Neural crest cell (in vitro differentiated cells): ENCODE results near the gene PUM1. TPM values are rescaled to one million over a fixed set of nuclear protein-coding genes. Genes with fewer than 3 reads are reported as not detected.
A peak's percentile ranks its signal among the peaks of the same experiment; 100 is the strongest.

Source experiments
- DNase-seq: peaks from one replicate; pipeline ENCODE4 v3.0.0; 2021; ENCODE audit warnings: low read depth, mixed read lengths, low spot score
- H3K27ac Mint-ChIP-seq: one replicate; pipeline ENCODE4 v1.8.0; 2021; ENCODE audit warnings: mild to moderate bottlenecking, mixed read lengths; ENCODE audit not compliant: unreplicated experiment
- H3K27me3 Mint-ChIP-seq: 2 replicates; pipeline ENCODE4 v1.8.0; 2021; ENCODE audit warnings: low read depth, mild to moderate bottlenecking, mixed read lengths
- H3K36me3 Mint-ChIP-seq: 2 replicates; pipeline ENCODE4 v1.8.0; 2021; ENCODE audit warnings: low read depth, mild to moderate bottlenecking, mixed read lengths
- H3K4me1 Mint-ChIP-seq: 2 replicates; pipeline ENCODE4 v1.8.0; 2021; ENCODE audit warnings: mixed read lengths
- H3K4me3 Mint-ChIP-seq: one replicate; pipeline ENCODE4 v1.8.0; 2021; ENCODE audit warnings: mild to moderate bottlenecking, mixed read lengths
- H3K9me3 Mint-ChIP-seq: 2 replicates; pipeline ENCODE4 v1.8.0; 2021; ENCODE audit warnings: mixed read lengths
- total RNA-seq: library from RNA; stranded (reverse); gene quantifications from 2 replicates; pipeline ENCODE4 v1.2.1, GENCODE V29; 2021
- TF ChIP-seq, protein P1 (sequence below): fragments of 200-600 bp; sonication (generic); conservative IDR thresholded peaks from 2 replicates; pipeline ENCODE4 v1.5.0; 2021; ENCODE audit warnings: antibody characterized with exemption, mild to moderate bottlenecking

Gene PUM1
- total RNA-seq, 1 donor from 2014 or later, result 164 TPM

DNA sequence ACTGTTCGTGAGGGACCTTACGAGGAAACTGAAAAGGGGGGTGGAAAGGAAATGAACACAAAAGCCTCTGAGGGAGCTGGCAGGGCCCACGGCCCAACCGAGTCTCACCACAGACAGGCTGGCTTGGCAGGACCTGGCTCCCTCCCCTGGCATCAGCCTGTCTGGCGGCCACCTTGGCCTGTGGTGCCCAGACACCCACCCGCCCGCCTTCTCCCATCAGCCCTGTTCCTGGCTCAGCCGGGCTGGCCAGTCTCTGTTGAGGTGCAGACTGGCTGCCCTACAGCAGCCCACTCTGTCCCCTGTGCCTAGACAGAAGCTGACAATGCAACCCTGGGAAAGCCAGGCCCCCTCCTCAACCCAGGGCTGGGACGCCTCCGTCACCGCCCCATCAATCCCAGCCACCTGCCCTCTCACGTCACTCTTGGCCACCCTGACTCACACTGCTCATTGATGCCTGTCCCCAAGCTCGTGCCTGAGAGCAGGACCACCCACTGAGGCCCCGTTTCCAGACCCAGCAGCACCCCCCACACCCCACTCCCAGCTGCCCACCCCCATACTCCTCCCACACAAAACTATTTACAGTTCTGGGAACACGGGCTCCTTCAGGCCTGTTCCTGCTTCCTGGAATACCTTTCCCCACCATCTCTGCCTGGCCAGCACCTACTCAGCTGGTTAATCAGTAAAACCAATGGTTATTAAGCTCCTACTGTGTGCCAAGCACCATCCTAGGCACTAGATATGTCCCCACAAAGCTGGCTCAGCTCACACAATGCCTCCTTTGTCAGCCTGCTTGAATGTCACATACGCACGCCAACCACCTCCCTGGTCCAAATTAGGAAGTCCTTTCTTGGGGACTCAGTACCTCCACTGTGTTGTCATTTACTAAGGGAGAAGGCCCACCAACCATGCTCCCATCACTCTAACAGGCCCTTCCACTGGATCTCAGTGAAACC is 179.7 kb downstream of the PUM1 start:
- peaks cover 72% of the 10 kb centered on the region for H3K4me1 Mint-ChIP-seq
- no peaks in the 10 kb centered on the region for H3K36me3 Mint-ChIP-seq
- H3K9me3 Mint-ChIP-seq, result no peaks in the 10 kb centered on the region
- DNase-seq, result no peak
- no peaks in the 10 kb centered on the region for H3K27me3 Mint-ChIP-seq
- no peak overlapping the region for H3K4me3 Mint-ChIP-seq
- H3K27ac Mint-ChIP-seq, result peak overlapping the region; percentile 89
- TF ChIP-seq, protein P1, sequence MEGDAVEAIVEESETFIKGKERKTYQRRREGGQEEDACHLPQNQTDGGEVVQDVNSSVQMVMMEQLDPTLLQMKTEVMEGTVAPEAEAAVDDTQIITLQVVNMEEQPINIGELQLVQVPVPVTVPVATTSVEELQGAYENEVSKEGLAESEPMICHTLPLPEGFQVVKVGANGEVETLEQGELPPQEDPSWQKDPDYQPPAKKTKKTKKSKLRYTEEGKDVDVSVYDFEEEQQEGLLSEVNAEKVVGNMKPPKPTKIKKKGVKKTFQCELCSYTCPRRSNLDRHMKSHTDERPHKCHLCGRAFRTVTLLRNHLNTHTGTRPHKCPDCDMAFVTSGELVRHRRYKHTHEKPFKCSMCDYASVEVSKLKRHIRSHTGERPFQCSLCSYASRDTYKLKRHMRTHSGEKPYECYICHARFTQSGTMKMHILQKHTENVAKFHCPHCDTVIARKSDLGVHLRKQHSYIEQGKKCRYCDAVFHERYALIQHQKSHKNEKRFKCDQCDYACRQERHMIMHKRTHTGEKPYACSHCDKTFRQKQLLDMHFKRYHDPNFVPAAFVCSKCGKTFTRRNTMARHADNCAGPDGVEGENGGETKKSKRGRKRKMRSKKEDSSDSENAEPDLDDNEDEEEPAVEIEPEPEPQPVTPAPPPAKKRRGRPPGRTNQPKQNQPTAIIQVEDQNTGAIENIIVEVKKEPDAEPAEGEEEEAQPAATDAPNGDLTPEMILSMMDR, result no peak

DNA sequence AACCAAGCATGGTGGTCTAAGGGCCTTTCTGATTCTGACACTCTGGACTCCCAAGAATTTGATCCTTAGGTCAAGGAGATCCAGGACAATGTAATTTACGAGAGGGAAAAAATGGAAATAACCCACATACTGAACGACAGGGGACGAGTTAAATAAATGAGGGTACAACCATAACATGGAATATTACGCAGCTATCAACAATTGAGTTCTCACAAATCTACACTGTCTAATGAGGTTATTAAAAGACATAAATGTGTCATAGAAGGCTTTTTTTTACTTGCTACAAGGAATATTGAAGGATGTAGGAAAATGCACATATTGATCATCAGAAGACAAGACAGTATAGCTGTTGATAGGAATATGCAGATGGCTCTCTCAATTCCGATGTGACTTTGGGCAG is 180.8 kb downstream of the PUM1 start:
- H3K4me1 Mint-ChIP-seq, result peaks cover 78% of the 10 kb centered on the region
- H3K27ac Mint-ChIP-seq, result no peak overlapping the region
- no peaks in the 10 kb centered on the region for H3K27me3 Mint-ChIP-seq
- TF ChIP-seq, protein P1, result no peak
- H3K9me3 Mint-ChIP-seq, result no peaks in the 10 kb centered on the region
- DNase-seq, result no peak
- no peak overlapping the region for H3K4me3 Mint-ChIP-seq
- no peaks in the 10 kb centered on the region for H3K36me3 Mint-ChIP-seq

DNA sequence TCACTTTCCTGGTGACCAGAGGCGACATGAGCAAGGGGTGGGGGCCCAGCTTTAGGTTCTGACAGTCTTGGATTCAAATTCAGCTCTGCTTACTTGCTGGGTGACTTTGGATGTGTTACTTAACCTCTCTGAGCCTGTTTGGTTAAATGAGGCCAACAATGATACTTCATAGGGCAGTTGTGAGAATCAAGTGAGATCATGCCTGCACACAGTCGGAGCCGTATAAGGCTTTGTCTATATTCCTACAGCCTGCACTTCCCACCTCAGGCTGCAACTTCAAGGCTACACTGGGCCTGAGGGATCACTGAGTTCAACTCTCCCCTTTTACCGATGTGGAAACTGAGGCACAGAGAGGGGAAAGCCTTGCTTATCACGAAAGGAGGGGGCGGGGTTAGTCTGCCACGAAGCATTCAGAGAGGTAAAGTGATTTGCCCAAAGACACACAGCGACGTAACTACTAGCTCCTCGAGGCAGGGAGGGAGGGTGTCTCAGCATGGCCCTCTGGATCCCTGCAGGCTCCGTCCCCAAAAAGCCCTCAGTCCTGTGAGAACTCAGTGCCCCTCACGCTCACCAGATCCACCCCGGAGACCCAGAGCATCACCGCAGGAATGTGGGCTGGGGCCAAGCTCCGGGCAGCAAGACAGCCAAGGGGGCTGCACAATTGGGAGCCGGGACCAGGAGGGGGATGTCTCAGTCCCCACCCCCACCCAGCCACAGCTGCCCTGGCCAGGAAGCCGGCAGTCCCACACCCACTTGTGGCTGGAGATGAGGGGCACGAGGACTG is 181.9 kb downstream of the PUM1 start:
- H3K27ac Mint-ChIP-seq, result no peak overlapping the region
- TF ChIP-seq, protein P1, result no peak
- peaks cover 77% of the 10 kb centered on the region for H3K4me1 Mint-ChIP-seq
- DNase-seq, result no peak
- no peaks in the 10 kb centered on the region for H3K27me3 Mint-ChIP-seq
- no peaks in the 10 kb centered on the region for H3K36me3 Mint-ChIP-seq
- H3K9me3 Mint-ChIP-seq, result no peaks in the 10 kb centered on the region
- no peak overlapping the region for H3K4me3 Mint-ChIP-seq

DNA sequence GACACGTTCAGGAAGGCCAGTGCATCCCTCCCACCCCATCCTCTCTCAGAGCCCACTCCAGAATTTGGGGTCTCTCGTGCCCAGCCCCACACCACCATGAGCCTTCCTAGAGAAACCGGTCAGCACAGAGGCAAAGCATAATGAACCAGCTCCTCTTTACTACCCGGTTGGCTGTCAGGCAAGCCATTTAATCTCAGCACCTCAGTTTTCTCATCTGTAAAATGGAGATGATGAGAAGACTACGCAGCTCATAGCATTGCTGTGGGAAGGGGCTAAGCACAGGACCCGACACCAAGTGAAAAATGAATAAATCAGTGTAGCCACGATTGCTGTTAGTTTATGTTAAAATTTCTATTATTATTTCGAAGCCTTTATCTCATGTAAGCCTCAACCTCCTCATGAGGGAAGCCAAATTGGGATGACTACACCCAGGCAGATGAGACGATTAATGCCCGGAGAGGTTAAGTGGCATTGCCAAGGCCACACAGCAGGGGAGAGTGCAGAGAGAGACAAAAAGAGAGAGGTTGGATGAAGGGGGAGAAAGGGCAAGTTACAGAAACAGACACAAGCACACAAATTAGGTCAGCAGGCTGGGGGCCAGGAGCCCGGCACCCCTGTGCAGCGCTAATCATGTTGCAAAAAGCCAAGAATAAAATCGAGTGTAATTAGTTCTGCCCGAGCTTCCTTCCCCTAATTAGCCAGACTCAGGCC is 182.7 kb downstream of the PUM1 start:
- TF ChIP-seq, protein P1, result no peak
- no peaks in the 10 kb centered on the region for H3K36me3 Mint-ChIP-seq
- H3K27me3 Mint-ChIP-seq, result no peaks in the 10 kb centered on the region
- H3K4me3 Mint-ChIP-seq, result no peak overlapping the region
- DNase-seq, result no peak
- no peak overlapping the region for H3K27ac Mint-ChIP-seq
- no peaks in the 10 kb centered on the region for H3K9me3 Mint-ChIP-seq
- peaks cover 71% of the 10 kb centered on the region for H3K4me1 Mint-ChIP-seq

Other genes starting within 250 kb of the PUM1 start
- 116 and 129 TPM in 2 replicates for gene SDC3, start 157.0 kb downstream of the PUM1 start, total RNA-seq
- 73.2 and 79.7 TPM in 2 replicates for gene NKAIN1, start 174.2 kb upstream of the PUM1 start, total RNA-seq
- 129 and 130 TPM in 2 replicates for gene SNRNP40, start 231.1 kb upstream of the PUM1 start, total RNA-seq
- 59.7 and 64.6 TPM in 2 replicates for gene ZCCHC17, start 231.3 kb upstream of the PUM1 start, total RNA-seq